Skeletal muscle tissue (tissue), 4 donors: ENCODE data around the gene MEPCE. TPM values are rescaled to one million over a fixed set of nuclear protein-coding genes. Genes with fewer than 3 reads are reported as not detected.
A peak's percentile ranks its signal among the peaks of the same experiment; 100 is the strongest.

Source experiments
- H3K27ac ChIP-seq: one replicate; pipeline ENCODE4 v1.7.0; 2013; ENCODE audit warnings: mild to moderate bottlenecking, low read depth, low read length, inconsistent platforms
- H3K27me3 ChIP-seq, 3 donors: one replicate each; pipeline ENCODE4 v1.7.0; 2013; ENCODE audit warnings: low read length in 3 of 3; ENCODE audit not compliant: control insufficient read depth in 3 of 3, insufficient read depth in 3 of 3
- H3K36me3 ChIP-seq, 3 donors: one replicate each; pipeline ENCODE4 v1.7.0; 2013; ENCODE audit warnings: low read length in 3 of 3; ENCODE audit not compliant: control insufficient read depth in 3 of 3, insufficient read depth in 3 of 3
- H3K4me1 ChIP-seq, 3 donors: one replicate each; pipeline ENCODE4 v1.7.0; 2013; ENCODE audit warnings: low read length in 3 of 3, mild to moderate bottlenecking in 3 of 3; ENCODE audit not compliant: control insufficient read depth in 3 of 3, insufficient read depth in 3 of 3
- H3K4me3 ChIP-seq, 3 donors: one replicate each; pipeline ENCODE4 v1.7.0; 2013; ENCODE audit warnings: low read length in 3 of 3
- H3K9ac ChIP-seq, 3 donors: one replicate each; pipeline ENCODE4 v1.7.0; 2013; ENCODE audit warnings: low read length in 3 of 3, mild to moderate bottlenecking in 3 of 3, moderate library complexity in 2 of 3, low read depth in 1 of 3
- H3K9me3 ChIP-seq, 3 donors: one replicate each; pipeline ENCODE4 v1.7.0; 2013; ENCODE audit warnings: low read length in 3 of 3; ENCODE audit not compliant: control insufficient read depth in 3 of 3
- total RNA-seq: library from RNA; depleted of rRNA; stranded (reverse); fragments of >200 nt; gene quantifications from one replicate; pipeline ENCODE4 v1.2.3, GENCODE V29; 2014
- donor health status: Osteomylitis.

The MEPCE gene
- total RNA-seq, 1 donor from 2014 or later = 30.8 TPM

- no peaks in the 10 kb centered on the region for H3K4me1 ChIP-seq
- no peaks in the 10 kb centered on the region for H3K36me3 ChIP-seq
- no peaks in the 10 kb centered on the region for H3K27me3 ChIP-seq
- peak overlapping the region in 1 of 3 donors; percentile 8 for H3K9ac ChIP-seq
- H3K9me3 ChIP-seq = no peaks in the 10 kb centered on the region
- H3K27ac ChIP-seq = no peak overlapping the region
- H3K4me3 ChIP-seq = no peak overlapping the region
Measured at GRCh38 chr7:100390286-100391009, 39.2 kb upstream of the MEPCE start.

GRCh38 chr7:100393233-100393905 lies 36.3 kb upstream of the MEPCE start:
- no peak overlapping the region for H3K4me3 ChIP-seq
- no peak overlapping the region for H3K27ac ChIP-seq
- no peaks in the 10 kb centered on the region for H3K36me3 ChIP-seq
- H3K9ac ChIP-seq = no peak overlapping the region
- no peaks in the 10 kb centered on the region for H3K27me3 ChIP-seq
- no peaks in the 10 kb centered on the region for H3K9me3 ChIP-seq
- no peaks in the 10 kb centered on the region for H3K4me1 ChIP-seq

- no peak overlapping the region for H3K27ac ChIP-seq
Measured at GRCh38 chr7:100394077-100394476, 35.6 kb upstream of the MEPCE start.

GRCh38 chr7:100396421-100396982 lies 33.1 kb upstream of the MEPCE start:
- no peak overlapping the region for H3K27ac ChIP-seq
- H3K9ac ChIP-seq = no peak overlapping the region
- no peaks in the 10 kb centered on the region for H3K4me1 ChIP-seq
- H3K9me3 ChIP-seq = no peaks in the 10 kb centered on the region
- H3K36me3 ChIP-seq = peaks cover 2 to 9% (median 2%) of the 10 kb centered on the region in 3 donors
- no peak overlapping the region for H3K4me3 ChIP-seq
- H3K27me3 ChIP-seq = no peaks in the 10 kb centered on the region

More at GRCh38 chr7:100394077-100394476, 35.6 kb upstream of the MEPCE start:
- H3K4me1 ChIP-seq = no peaks in the 10 kb centered on the region
- no peak overlapping the region for H3K4me3 ChIP-seq
- no peaks in the 10 kb centered on the region for H3K9me3 ChIP-seq
- no peak overlapping the region for H3K9ac ChIP-seq
- no peaks in the 10 kb centered on the region for H3K36me3 ChIP-seq
- H3K27me3 ChIP-seq = no peaks in the 10 kb centered on the region

GRCh38 chr7:100397315-100398081 lies 32.1 kb upstream of the MEPCE start:
- H3K4me1 ChIP-seq = no peaks in the 10 kb centered on the region
- H3K36me3 ChIP-seq = peaks cover 2 to 9% (median 2%) of the 10 kb centered on the region in 3 donors
- H3K27me3 ChIP-seq = no peaks in the 10 kb centered on the region
- no peaks in the 10 kb centered on the region for H3K9me3 ChIP-seq
- H3K9ac ChIP-seq = no peak overlapping the region
- H3K4me3 ChIP-seq = no peak overlapping the region
- no peak overlapping the region for H3K27ac ChIP-seq

GRCh38 chr7:100398239-100398638 lies 31.4 kb upstream of the MEPCE start:
- Histone ChIP-seq H3K4me1 (no peaks in the 10 kb centered on the region), H3K9me3 (no peaks in the 10 kb centered on the region)

GRCh38 chr7:100400041-100400440 lies 29.6 kb upstream of the MEPCE start:
- H3K27ac ChIP-seq = no peak overlapping the region

More at GRCh38 chr7:100398239-100398638, 31.4 kb upstream of the MEPCE start:
- Histone ChIP-seq H3K9ac (no peak overlapping the region), H3K36me3 (peaks cover 2 to 9% (median 2%) of the 10 kb centered on the region in 3 donors), H3K27me3 (no peaks in the 10 kb centered on the region), H3K4me3 (no peak overlapping the region), H3K27ac (no peak overlapping the region)

GRCh38 chr7:100400656-100401055 lies 29.0 kb upstream of the MEPCE start:
- no peak overlapping the region for H3K9ac ChIP-seq
- H3K4me3 ChIP-seq = no peak overlapping the region
- no peak overlapping the region for H3K27ac ChIP-seq
- no peaks in the 10 kb centered on the region for H3K9me3 ChIP-seq
- H3K36me3 ChIP-seq = peaks cover 2 to 11% (median 2%) of the 10 kb centered on the region in 3 donors
- H3K27me3 ChIP-seq = no peaks in the 10 kb centered on the region
- H3K4me1 ChIP-seq = no peaks in the 10 kb centered on the region

More at GRCh38 chr7:100400041-100400440, 29.6 kb upstream of the MEPCE start:
- H3K4me3 ChIP-seq = no peak overlapping the region
- peaks cover 2 to 11% (median 2%) of the 10 kb centered on the region in 3 donors for H3K36me3 ChIP-seq
- H3K9me3 ChIP-seq = no peaks in the 10 kb centered on the region
- H3K4me1 ChIP-seq = no peaks in the 10 kb centered on the region
- no peak overlapping the region for H3K9ac ChIP-seq
- no peaks in the 10 kb centered on the region for H3K27me3 ChIP-seq

- no peaks in the 10 kb centered on the region for H3K4me1 ChIP-seq
- H3K36me3 ChIP-seq = peaks cover 2 to 11% (median 4%) of the 10 kb centered on the region in 3 donors
- H3K4me3 ChIP-seq = no peak overlapping the region
- H3K9me3 ChIP-seq = no peaks in the 10 kb centered on the region
- no peak overlapping the region for H3K27ac ChIP-seq
- H3K27me3 ChIP-seq = no peaks in the 10 kb centered on the region
- no peak overlapping the region for H3K9ac ChIP-seq
Measured at GRCh38 chr7:100401811-100402210, 27.8 kb upstream of the MEPCE start.
